ENCODE data around the gene PDE4D.

- TF ChIP-seq EZH2 (IDR thresholded peaks at IDR 0.05; ENCODE audit: low read length) = no peak
- TF ChIP-seq CTCF (optimal IDR thresholded peaks at IDR 0.05 in 1 of 3, IDR thresholded peaks at IDR 0.05 in 1 of 3, conservative IDR thresholded peaks at IDR 0.05 in 1 of 3; ENCODE audit: extremely low read depth in 1 of 3, insufficient read depth in 2 of 3, low read length in 3 of 3) = no peak
Observed at GRCh38 chr5:59428391-59428790, 465.1 kb downstream of the PDE4D start.
